ENCODE measurements around the gene GRIK3.

DNA sequence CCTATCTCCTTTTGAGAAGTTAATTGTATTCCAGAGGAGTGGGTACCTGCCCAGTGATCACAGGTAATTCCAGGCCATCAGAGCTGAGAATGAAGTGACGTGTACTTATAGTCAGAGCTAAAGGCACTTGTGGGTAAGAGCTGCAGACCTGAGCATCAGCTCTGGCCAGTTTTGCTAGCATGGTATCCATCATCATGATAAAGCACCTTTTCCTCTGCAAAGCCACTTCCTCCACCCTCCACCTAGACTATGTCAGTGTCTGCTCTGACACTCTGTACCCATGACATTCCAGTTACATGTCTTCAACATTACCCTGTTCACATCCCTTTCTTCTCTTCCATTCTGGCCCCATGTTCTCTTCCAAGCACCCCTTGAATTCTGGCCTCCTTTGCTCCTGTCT is 157.3 kb downstream of the GRIK3 start:
- TF ChIP-seq POLR2A (IDR thresholded peaks at IDR 0.05), result no peak
- TF ChIP-seq, protein P1, sequence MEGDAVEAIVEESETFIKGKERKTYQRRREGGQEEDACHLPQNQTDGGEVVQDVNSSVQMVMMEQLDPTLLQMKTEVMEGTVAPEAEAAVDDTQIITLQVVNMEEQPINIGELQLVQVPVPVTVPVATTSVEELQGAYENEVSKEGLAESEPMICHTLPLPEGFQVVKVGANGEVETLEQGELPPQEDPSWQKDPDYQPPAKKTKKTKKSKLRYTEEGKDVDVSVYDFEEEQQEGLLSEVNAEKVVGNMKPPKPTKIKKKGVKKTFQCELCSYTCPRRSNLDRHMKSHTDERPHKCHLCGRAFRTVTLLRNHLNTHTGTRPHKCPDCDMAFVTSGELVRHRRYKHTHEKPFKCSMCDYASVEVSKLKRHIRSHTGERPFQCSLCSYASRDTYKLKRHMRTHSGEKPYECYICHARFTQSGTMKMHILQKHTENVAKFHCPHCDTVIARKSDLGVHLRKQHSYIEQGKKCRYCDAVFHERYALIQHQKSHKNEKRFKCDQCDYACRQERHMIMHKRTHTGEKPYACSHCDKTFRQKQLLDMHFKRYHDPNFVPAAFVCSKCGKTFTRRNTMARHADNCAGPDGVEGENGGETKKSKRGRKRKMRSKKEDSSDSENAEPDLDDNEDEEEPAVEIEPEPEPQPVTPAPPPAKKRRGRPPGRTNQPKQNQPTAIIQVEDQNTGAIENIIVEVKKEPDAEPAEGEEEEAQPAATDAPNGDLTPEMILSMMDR (IDR thresholded peaks at IDR 0.05), result no peak

Measured in right lobe of liver (tissue), 4 donors.